Lower lobe of right lung (tissue), 2 donors: ENCODE data around the gene RNLS. TPM values are rescaled to one million over a fixed set of nuclear protein-coding genes. Genes with fewer than 3 reads are reported as not detected.

ENCODE experiments used
- ATAC-seq, 2 donors: fragments of 200-7000 bp; cut with Tn5 transposase; one replicate each; pipeline ENCODE4 v1.9.1; 2020 to 2022; ENCODE audit warnings: mild to moderate bottlenecking in 2 of 2, moderate library complexity in 2 of 2
- DNase-seq: peaks from one replicate; pipeline ENCODE4 v3.0.0-alpha.2; 2020
- H3K27ac ChIP-seq: fragments of 200-600 bp; one replicate; pipeline ENCODE4 v1.8.0; 2022
- H3K27me3 ChIP-seq: fragments of 200-600 bp; one replicate; pipeline ENCODE4 v1.8.0; 2022; ENCODE audit warnings: low read depth
- H3K36me3 ChIP-seq: fragments of 200-600 bp; one replicate; pipeline ENCODE4 v1.8.0; 2022; ENCODE audit warnings: mild to moderate bottlenecking
- H3K4me1 ChIP-seq: fragments of 200-600 bp; one replicate; pipeline ENCODE4 v1.8.0; 2022
- H3K4me3 ChIP-seq: fragments of 200-600 bp; one replicate; pipeline ENCODE4 v1.8.0; 2022; ENCODE audit warnings: mild to moderate bottlenecking
- H3K9me3 ChIP-seq: fragments of 200-600 bp; one replicate; pipeline ENCODE4 v1.8.0; 2022
- CTCF ChIP-seq: fragments of 200-600 bp; IDR thresholded peaks from one replicate; pipeline ENCODE4 v1.8.0; 2022; ENCODE audit warnings: antibody characterized with exemption, mild to moderate bottlenecking
- intact Hi-C: fragments of 100-400 bp; cut with DNase I; formaldehyde crosslinking; loops from one replicate; pipeline ENCODE4 v1.11.0; 2022
- total RNA-seq: library from RNA; stranded (reverse); fragmentation: NEBNext Ultra II Directional; extraction: Animal tissue kit (Norgen Biotek cat#: 25700); gene quantifications from one replicate; pipeline ENCODE4 v1.2.1, GENCODE V29; 2021
- donor health status: DM: no; HTN: yes; CAD: no; lungs with severe emphysema.

The RNLS gene
- total RNA-seq, 1 donor from 2014 or later, result 9.6 TPM

GRCh38 chr10:88270871-88271713 is 312.0 kb downstream of the RNLS start:
- peak overlapping the region; percentile 40 for H3K27ac ChIP-seq
- TF ChIP-seq CTCF, result no peak

DNA sequence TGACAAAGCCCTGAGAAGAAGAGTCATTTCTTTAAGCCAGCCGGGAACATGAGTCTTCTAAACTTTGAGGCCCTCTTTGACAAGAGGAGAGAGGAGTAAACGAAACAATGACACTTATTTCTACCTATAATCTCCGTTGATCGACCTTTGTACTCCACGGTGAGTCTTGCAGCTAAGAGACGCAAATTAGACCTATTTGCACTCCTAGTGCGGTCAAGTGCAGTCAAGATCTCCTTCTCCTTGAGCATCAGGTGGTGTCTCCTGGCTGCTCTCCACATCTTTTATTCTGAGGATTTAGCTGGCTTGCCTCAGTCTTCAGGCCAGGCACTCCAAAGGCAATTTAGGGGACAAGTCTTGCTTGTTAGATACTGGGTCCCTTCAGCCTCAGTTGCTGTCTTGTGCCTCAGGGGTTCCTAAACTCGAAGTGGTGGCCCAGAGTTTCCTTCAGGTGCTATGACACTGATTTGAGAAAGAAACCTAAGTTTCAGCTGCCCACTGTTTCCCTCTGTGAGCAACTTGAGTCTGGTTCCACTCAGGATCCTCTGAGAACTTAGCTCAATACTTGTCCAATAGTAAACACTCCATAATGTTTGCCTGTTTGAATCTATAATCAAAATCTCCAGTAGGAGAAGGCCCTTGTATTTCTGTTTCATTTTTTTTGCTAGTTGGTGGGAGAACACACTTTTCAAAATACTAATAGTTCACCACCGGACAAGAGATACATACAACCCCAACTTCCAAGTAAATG is 312.9 kb downstream of the RNLS start:
- Histone ChIP-seq H3K36me3 (no peaks in the 10 kb centered on the region), H3K9me3 (no peaks in the 10 kb centered on the region), H3K27ac (no peak overlapping the region), H3K4me3 (no peak overlapping the region), H3K4me1 (peaks cover 27% of the 10 kb centered on the region), H3K27me3 (no peaks in the 10 kb centered on the region)
- intact Hi-C loops, result no loop called here
- ATAC-seq (peak; percentile 54 to 60), DNase-seq (no peak)
- TF ChIP-seq CTCF, result no peak

More at GRCh38 chr10:88270871-88271713, 312.0 kb downstream of the RNLS start:
- Histone ChIP-seq H3K4me1 (peaks cover 27% of the 10 kb centered on the region), H3K4me3 (no peak overlapping the region), H3K36me3 (no peaks in the 10 kb centered on the region), H3K27me3 (no peaks in the 10 kb centered on the region), H3K9me3 (no peaks in the 10 kb centered on the region)
- DNase-seq (no peak), ATAC-seq (peak; percentile 42 to 61)
- intact Hi-C loops, result no loop called here

- ATAC-seq, result no peak
- Histone ChIP-seq H3K9me3 (no peaks in the 10 kb centered on the region), H3K4me3 (no peak overlapping the region), H3K4me1 (no peaks in the 10 kb centered on the region), H3K27ac (no peak overlapping the region), H3K36me3 (no peaks in the 10 kb centered on the region), H3K27me3 (no peaks in the 10 kb centered on the region)
- intact Hi-C loops, result no loop called here
- no peak for TF ChIP-seq CTCF
- DNase-seq, result no peak
Observed at GRCh38 chr10:88262591-88263234, 320.4 kb downstream of the RNLS start.

- H3K4me1 ChIP-seq, result no peaks in the 10 kb centered on the region
- H3K36me3 ChIP-seq, result no peaks in the 10 kb centered on the region
- H3K9me3 ChIP-seq, result no peaks in the 10 kb centered on the region
- no peaks in the 10 kb centered on the region for H3K27me3 ChIP-seq
- H3K27ac ChIP-seq, result no peak overlapping the region
- intact Hi-C loops, result no loop called here
- no peak overlapping the region for H3K4me3 ChIP-seq
- TF ChIP-seq CTCF, result no peak
- no peak for DNase-seq
- no peak for ATAC-seq
Observed at GRCh38 chr10:88261152-88261551, 322.0 kb downstream of the RNLS start.

DNA sequence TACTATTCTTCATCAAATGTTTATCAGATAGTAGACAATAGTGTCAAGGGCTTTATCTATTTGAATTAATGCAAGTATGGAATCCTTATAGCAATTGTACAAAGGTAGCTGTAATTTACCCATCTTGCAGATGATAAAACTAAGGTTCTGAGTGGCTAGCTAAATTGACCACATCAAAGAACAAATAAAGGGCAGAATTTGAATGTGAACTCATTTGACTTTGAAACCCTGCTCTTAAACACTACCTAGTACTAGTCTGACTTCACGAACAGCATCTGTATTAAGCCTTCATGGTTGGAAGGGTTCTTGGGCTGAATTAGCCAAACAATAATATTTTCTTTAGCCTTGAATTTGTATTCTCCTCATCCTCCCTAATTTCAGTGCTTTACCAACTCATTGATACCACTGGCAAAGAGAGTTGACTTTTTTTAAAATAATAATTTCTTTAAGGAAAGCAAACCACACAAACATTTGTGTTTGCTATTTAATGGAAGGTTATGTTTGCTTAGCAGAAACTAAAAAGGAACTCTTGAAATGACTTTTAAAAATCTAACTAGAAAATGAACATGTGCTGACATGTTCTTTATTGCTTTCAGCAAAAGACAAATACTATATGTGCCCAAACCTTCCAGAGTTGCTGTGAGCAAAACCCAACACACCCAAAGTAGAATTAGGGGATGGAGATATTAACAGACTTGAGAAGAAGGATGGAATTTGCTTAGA is 322.6 kb downstream of the RNLS start:
- H3K4me3 ChIP-seq, result no peak overlapping the region
- H3K4me1 ChIP-seq, result no peaks in the 10 kb centered on the region
- no peaks in the 10 kb centered on the region for H3K36me3 ChIP-seq
- ATAC-seq (no peak), DNase-seq (no peak)
- intact Hi-C loops, result no loop called here
- H3K9me3 ChIP-seq, result no peaks in the 10 kb centered on the region
- no peak overlapping the region for H3K27ac ChIP-seq
- no peaks in the 10 kb centered on the region for H3K27me3 ChIP-seq
- no peak for TF ChIP-seq CTCF
